Endothelial cell (in vitro differentiated cells): ENCODE results near the gene LGALS1. TPM values are rescaled to one million over a fixed set of nuclear protein-coding genes. Genes with fewer than 3 reads are reported as not detected.

Experiments used
- DNase-seq: peaks from one replicate; pipeline ENCODE4 v3.0.0; 2021; ENCODE audit warnings: low spot score
- H3K27ac Mint-ChIP-seq: one replicate; pipeline ENCODE4 v1.8.0; 2021; ENCODE audit warnings: mixed read lengths, inconsistent platforms; ENCODE audit not compliant: unreplicated experiment
- H3K27me3 Mint-ChIP-seq: one replicate; pipeline ENCODE4 v1.8.0; 2021; ENCODE audit warnings: mild to moderate bottlenecking, moderate library complexity, mixed read lengths, inconsistent platforms; ENCODE audit not compliant: unreplicated experiment
- H3K36me3 Mint-ChIP-seq: one replicate; pipeline ENCODE4 v1.8.0; 2021; ENCODE audit warnings: mild to moderate bottlenecking, low read depth, mixed read lengths, inconsistent platforms; ENCODE audit not compliant: unreplicated experiment
- H3K4me1 Mint-ChIP-seq: one replicate; pipeline ENCODE4 v1.8.0; 2021; ENCODE audit warnings: mild to moderate bottlenecking, mixed read lengths, inconsistent platforms; ENCODE audit not compliant: unreplicated experiment
- H3K4me3 Mint-ChIP-seq: one replicate; pipeline ENCODE4 v1.8.0; 2021; ENCODE audit warnings: mild to moderate bottlenecking, mixed read lengths, inconsistent platforms; ENCODE audit not compliant: unreplicated experiment
- H3K9me3 Mint-ChIP-seq: one replicate; pipeline ENCODE4 v1.8.0; 2021; ENCODE audit warnings: mixed read lengths, inconsistent platforms; ENCODE audit not compliant: unreplicated experiment
- CTCF ChIP-seq: fragments of 200-600 bp; sonication (generic); IDR thresholded peaks from one replicate; pipeline ENCODE4 v1.5.0; 2021; ENCODE audit warnings: antibody characterized with exemption; ENCODE audit not compliant: unreplicated experiment
- total RNA-seq: library from RNA; stranded (reverse); fragmentation: NEBNext Ultra II Directional; extraction: Animal tissue kit (Norgen Biotek cat#: 25700); gene quantifications from one replicate; pipeline ENCODE4 v1.2.1, GENCODE V29; 2021; ENCODE audit not compliant: unreplicated experiment

The LGALS1 gene
- total RNA-seq, 1 donor from 2014 or later: 18.6 TPM

- Mint-ChIP-seq H3K4me1 (peaks cover 14% of the 10 kb centered on the region), H3K27ac (no peak overlapping the region), H3K36me3 (peaks cover 5% of the 10 kb centered on the region), H3K9me3 (no peaks in the 10 kb centered on the region), H3K4me3 (no peak overlapping the region), H3K27me3 (peaks cover 15% of the 10 kb centered on the region)
- no peak for TF ChIP-seq CTCF
- DNase-seq: no peak
Observed at GRCh38 chr22:37662039-37662438, 13.4 kb upstream of the LGALS1 start.

GRCh38 chr22:37663521-37664140, 11.8 kb upstream of the LGALS1 start:
- Mint-ChIP-seq H3K9me3 (no peaks in the 10 kb centered on the region), H3K36me3 (peaks cover 5% of the 10 kb centered on the region), H3K4me1 (peaks cover 5% of the 10 kb centered on the region), H3K4me3 (no peak overlapping the region), H3K27ac (no peak overlapping the region), H3K27me3 (peaks cover 8% of the 10 kb centered on the region)
- TF ChIP-seq CTCF: no peak
- DNase-seq: no peak

GRCh38 chr22:37664249-37665101, 11.0 kb upstream of the LGALS1 start:
- Mint-ChIP-seq H3K27me3 (peaks cover 8% of the 10 kb centered on the region), H3K9me3 (no peaks in the 10 kb centered on the region), H3K4me3 (no peak overlapping the region), H3K4me1 (peaks cover 3% of the 10 kb centered on the region), H3K27ac (no peak overlapping the region), H3K36me3 (peaks cover 5% of the 10 kb centered on the region)
- DNase-seq: no peak
- TF ChIP-seq CTCF: no peak

- H3K27ac Mint-ChIP-seq: no peak overlapping the region
- no peak for TF ChIP-seq CTCF
- peaks cover 5% of the 10 kb centered on the region for H3K36me3 Mint-ChIP-seq
- DNase-seq: no peak
- no peaks in the 10 kb centered on the region for H3K4me1 Mint-ChIP-seq
- H3K4me3 Mint-ChIP-seq: no peak overlapping the region
- no peaks in the 10 kb centered on the region for H3K9me3 Mint-ChIP-seq
- H3K27me3 Mint-ChIP-seq: peaks cover 5% of the 10 kb centered on the region
Observed at GRCh38 chr22:37665487-37665886, 9.9 kb upstream of the LGALS1 start.

- no peak for TF ChIP-seq CTCF
- Mint-ChIP-seq H3K36me3 (peaks cover 5% of the 10 kb centered on the region), H3K4me3 (no peak overlapping the region), H3K9me3 (no peaks in the 10 kb centered on the region), H3K4me1 (no peaks in the 10 kb centered on the region), H3K27ac (no peak overlapping the region), H3K27me3 (peaks cover 9% of the 10 kb centered on the region)
- DNase-seq: no peak
Observed at GRCh38 chr22:37669586-37669985, 5.8 kb upstream of the LGALS1 start.
